GM18861 (cell line): ENCODE data around the gene MYO7B.

Experiments used
- ATAC-seq: cut with Tn5 transposase; IDR thresholded peaks from one replicate; pipeline ENCODE4 v1.9.1; 2021; ENCODE audit not compliant: unreplicated experiment

The MYO7B gene

GRCh38 chr2:127606625-127607398, 71.3 kb downstream of the MYO7B start:
- ATAC-seq, result no peak

- ATAC-seq, result no peak
These were observed 72.0 kb downstream of the MYO7B start for GRCh38 chr2:127607399-127607908.

- no peak for ATAC-seq
These were observed 72.9 kb downstream of the MYO7B start for GRCh38 chr2:127608061-127609030.

GRCh38 chr2:127609031-127609751, 73.7 kb downstream of the MYO7B start:
- ATAC-seq, result no peak

GRCh38 chr2:127609818-127610217, 74.3 kb downstream of the MYO7B start:
- no peak for ATAC-seq

GRCh38 chr2:127610561-127610960, 75.1 kb downstream of the MYO7B start:
- no peak for ATAC-seq

GRCh38 chr2:127611076-127611925, 75.8 kb downstream of the MYO7B start:
- no peak for ATAC-seq

GRCh38 chr2:127612111-127612822, 76.8 kb downstream of the MYO7B start:
- ATAC-seq, result no peak

- no peak for ATAC-seq
These were observed 78.8 kb downstream of the MYO7B start for GRCh38 chr2:127614246-127614645.

- no peak for ATAC-seq
These were observed 79.2 kb downstream of the MYO7B start for GRCh38 chr2:127614731-127615130.

- no peak for ATAC-seq
These were observed 80.2 kb downstream of the MYO7B start for GRCh38 chr2:127615511-127616166.

GRCh38 chr2:127618551-127619202, 83.2 kb downstream of the MYO7B start:
- no peak for ATAC-seq

- ATAC-seq, result no peak
These were observed 83.7 kb downstream of the MYO7B start for GRCh38 chr2:127619203-127619590.

- ATAC-seq, result no peak
These were observed 84.6 kb downstream of the MYO7B start for GRCh38 chr2:127619877-127620705.

- ATAC-seq, result no peak
These were observed 85.4 kb downstream of the MYO7B start for GRCh38 chr2:127620866-127621265.

- no peak for ATAC-seq
These were observed 86.5 kb downstream of the MYO7B start for GRCh38 chr2:127621981-127622431.

GRCh38 chr2:127622561-127623387, 87.3 kb downstream of the MYO7B start:
- no peak for ATAC-seq
